HEK293 (cell line): ENCODE data around the gene FOXO3.
A peak's percentile ranks its signal among the peaks of the same experiment; 100 is the strongest.

Experiments
- GLIS2 ChIP-seq: fragments of 450-650 bp; formaldehyde crosslinking; IDR thresholded peaks from 2 replicates; pipeline ENCODE4 v1.5.1; 2016; ENCODE audit warnings: missing biosample characterization, missing genetic modification characterization
- KLF1 ChIP-seq: fragments of 450-650 bp; formaldehyde crosslinking; IDR thresholded peaks from 2 replicates; pipeline ENCODE4 v1.5.1; 2016; ENCODE audit warnings: missing biosample characterization, missing genetic modification characterization
- MEIS1 ChIP-seq: sonication (generic); formaldehyde crosslinking; IDR thresholded peaks from 2 replicates; pipeline ENCODE4 v1.8.1; 2022; ENCODE audit warnings: missing genetic modification reagents, mild to moderate bottlenecking, borderline replicate concordance
- PRDM1 ChIP-seq: fragments of 450-650 bp; formaldehyde crosslinking; IDR thresholded peaks from 2 replicates; pipeline ENCODE4; 2016; ENCODE audit warnings: missing biosample characterization, missing genetic modification characterization
- SP2 ChIP-seq: fragments of 450-650 bp; formaldehyde crosslinking; IDR thresholded peaks from 2 replicates; pipeline ENCODE4 v1.5.1; 2016; ENCODE audit warnings: missing biosample characterization, missing genetic modification characterization
- TCF7L2 ChIP-seq: IDR thresholded peaks from 2 replicates; pipeline ENCODE4 v1.6.1; 2011; ENCODE audit warnings: low read depth, mild to moderate bottlenecking, inconsistent platforms, low read length, moderate library complexity, borderline replicate concordance
- ZBTB1 ChIP-seq: fragments of 450-650 bp; formaldehyde crosslinking; IDR thresholded peaks from 2 replicates; pipeline ENCODE4 v1.5.1; 2016; ENCODE audit warnings: missing biosample characterization, missing genetic modification characterization
- ZNF138 ChIP-seq: fragments of 450-650 bp; formaldehyde crosslinking; IDR thresholded peaks from 2 replicates; pipeline ENCODE4 v1.5.1; 2016; ENCODE audit warnings: missing biosample characterization, missing genetic modification characterization, borderline replicate concordance
- ZNF19 ChIP-seq: fragments of 450-650 bp; formaldehyde crosslinking; IDR thresholded peaks from 2 replicates; pipeline ENCODE4; 2016; ENCODE audit warnings: missing biosample characterization, missing genetic modification characterization, low read depth
- ZNF2 ChIP-seq: fragments of 450-650 bp; formaldehyde crosslinking; IDR thresholded peaks from 2 replicates; pipeline ENCODE4 v1.5.1; 2016; ENCODE audit warnings: missing biosample characterization, missing genetic modification characterization
- ZNF335 ChIP-seq: fragments of 450-650 bp; formaldehyde crosslinking; conservative IDR thresholded peaks from 2 replicates; pipeline ENCODE4 v1.5.1; 2016; ENCODE audit warnings: missing biosample characterization, missing genetic modification characterization
- ZNF571 ChIP-seq: fragments of 450-650 bp; formaldehyde crosslinking; IDR thresholded peaks from 2 replicates; pipeline ENCODE4 v1.5.0; 2017; ENCODE audit warnings: missing biosample characterization, missing genetic modification characterization
- ZNF621 ChIP-seq: fragments of 450-650 bp; formaldehyde crosslinking; IDR thresholded peaks from 2 replicates; pipeline ENCODE4 v1.5.1; 2017; ENCODE audit warnings: missing biosample characterization, missing genetic modification characterization
- TF ChIP-seq, protein P1 (sequence below): fragments of 450-650 bp; formaldehyde crosslinking; IDR thresholded peaks from 2 replicates; pipeline ENCODE4 v1.5.1; 2017; ENCODE audit warnings: missing biosample characterization, missing genetic modification characterization
- TF ChIP-seq, protein P2 (sequence below): fragments of 450-650 bp; formaldehyde crosslinking; IDR thresholded peaks from 2 replicates; pipeline ENCODE4 v1.5.1; 2016; ENCODE audit warnings: missing biosample characterization, missing genetic modification characterization
- TF ChIP-seq, protein P3 (sequence below): fragments of 450-650 bp; formaldehyde crosslinking; optimal IDR thresholded peaks from 2 replicates; pipeline ENCODE3; 2016; ENCODE audit warnings: missing biosample characterization, mild to moderate bottlenecking, missing genetic modification characterization
- TF ChIP-seq, protein P4 (sequence below): fragments of 450-650 bp; formaldehyde crosslinking; IDR thresholded peaks from 2 replicates; pipeline ENCODE4 v1.5.1; 2016; ENCODE audit warnings: missing biosample characterization, missing genetic modification characterization
- TF ChIP-seq, protein P5 (sequence below): fragments of 450-650 bp; formaldehyde crosslinking; IDR thresholded peaks from 2 replicates; pipeline ENCODE4 v1.5.1; 2016; ENCODE audit warnings: missing biosample characterization, missing genetic modification characterization
- TF ChIP-seq, protein P6 (sequence below): fragments of 450-650 bp; formaldehyde crosslinking; IDR thresholded peaks from 2 replicates; pipeline ENCODE4 v1.5.1; 2016; ENCODE audit warnings: missing biosample characterization, missing genetic modification characterization
- TF ChIP-seq, protein P7 (sequence below): fragments of 450-650 bp; formaldehyde crosslinking; IDR thresholded peaks from 2 replicates; pipeline ENCODE4 v1.5.1; 2016; ENCODE audit warnings: missing biosample characterization, missing genetic modification characterization
- TF ChIP-seq, protein P8 (sequence below): fragments of 450-650 bp; formaldehyde crosslinking; IDR thresholded peaks from 2 replicates; pipeline ENCODE4 v1.5.1; 2016; ENCODE audit warnings: missing biosample characterization, missing genetic modification characterization
- TF ChIP-seq, protein P9 (sequence below): fragments of 450-650 bp; formaldehyde crosslinking; IDR thresholded peaks from 2 replicates; pipeline ENCODE4 v1.5.1; 2016; ENCODE audit warnings: missing biosample characterization, missing genetic modification characterization

The FOXO3 gene

DNA sequence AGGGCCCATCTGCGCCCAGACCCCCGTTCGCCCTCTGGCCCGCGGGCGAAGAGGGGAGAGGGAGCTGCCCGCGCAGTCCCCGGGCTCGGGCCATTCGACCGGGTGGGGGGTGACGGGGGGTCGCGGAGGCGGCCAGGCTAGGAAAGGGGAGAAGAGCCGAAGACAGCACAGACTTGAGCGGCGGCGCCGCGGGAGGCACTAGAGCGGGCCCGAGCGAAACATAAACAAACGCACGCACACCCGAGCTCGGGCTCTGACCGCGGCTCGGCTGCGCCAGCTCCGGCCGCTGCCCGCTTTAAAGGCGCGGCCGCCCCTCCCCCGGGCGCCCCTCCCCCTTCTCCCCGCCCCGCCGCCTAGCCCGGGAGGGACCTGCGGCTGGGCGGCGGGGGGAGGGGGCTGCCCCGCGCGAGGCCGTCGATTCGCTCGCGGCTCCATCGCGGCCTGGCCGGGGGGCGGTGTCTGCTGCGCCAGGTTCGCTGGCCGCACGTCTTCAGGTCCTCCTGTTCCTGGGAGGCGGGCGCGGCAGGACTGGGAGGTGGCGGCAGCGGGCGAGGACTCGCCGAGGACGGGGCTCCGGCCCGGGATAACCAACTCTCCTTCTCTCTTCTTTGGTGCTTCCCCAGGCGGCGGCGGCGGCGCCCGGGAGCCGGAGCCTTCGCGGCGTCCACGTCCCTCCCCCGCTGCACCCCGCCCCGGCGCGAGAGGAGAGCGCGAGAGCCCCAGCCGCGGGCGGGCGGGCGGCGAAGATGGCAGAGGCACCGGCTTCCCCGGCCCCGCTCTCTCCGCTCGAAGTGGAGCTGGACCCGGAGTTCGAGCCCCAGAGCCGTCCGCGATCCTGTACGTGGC, at the start of gene FOXO3 (continued):
- TF ChIP-seq, protein P1, sequence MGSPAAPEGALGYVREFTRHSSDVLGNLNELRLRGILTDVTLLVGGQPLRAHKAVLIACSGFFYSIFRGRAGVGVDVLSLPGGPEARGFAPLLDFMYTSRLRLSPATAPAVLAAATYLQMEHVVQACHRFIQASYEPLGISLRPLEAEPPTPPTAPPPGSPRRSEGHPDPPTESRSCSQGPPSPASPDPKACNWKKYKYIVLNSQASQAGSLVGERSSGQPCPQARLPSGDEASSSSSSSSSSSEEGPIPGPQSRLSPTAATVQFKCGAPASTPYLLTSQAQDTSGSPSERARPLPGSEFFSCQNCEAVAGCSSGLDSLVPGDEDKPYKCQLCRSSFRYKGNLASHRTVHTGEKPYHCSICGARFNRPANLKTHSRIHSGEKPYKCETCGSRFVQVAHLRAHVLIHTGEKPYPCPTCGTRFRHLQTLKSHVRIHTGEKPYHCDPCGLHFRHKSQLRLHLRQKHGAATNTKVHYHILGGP (tag by site-specific recombination): no peak
- TF ChIP-seq KLF1 (tag by site-specific recombination) (peak; percentile 7; the same call in 1 of the 2 replicates), TCF7L2 (no peak), ZNF335 (tag by site-specific recombination) (peak; percentile 76), GLIS2 (tag by site-specific recombination) (peak; percentile 98), SP2 (tag by site-specific recombination) (peak; percentile 59), PRDM1 (tag by site-specific recombination) (no peak), ZNF138 (tag by site-specific recombination) (no peak), MEIS1 (CRISPR knock-in tag) (no peak), ZNF19 (no peak), ZNF621 (tag by site-specific recombination) (no peak), ZNF571 (tag by site-specific recombination) (no peak), ZBTB1 (tag by site-specific recombination) (no peak), ZNF2 (tag by site-specific recombination) (peak; percentile 95)
- TF ChIP-seq, protein P2, sequence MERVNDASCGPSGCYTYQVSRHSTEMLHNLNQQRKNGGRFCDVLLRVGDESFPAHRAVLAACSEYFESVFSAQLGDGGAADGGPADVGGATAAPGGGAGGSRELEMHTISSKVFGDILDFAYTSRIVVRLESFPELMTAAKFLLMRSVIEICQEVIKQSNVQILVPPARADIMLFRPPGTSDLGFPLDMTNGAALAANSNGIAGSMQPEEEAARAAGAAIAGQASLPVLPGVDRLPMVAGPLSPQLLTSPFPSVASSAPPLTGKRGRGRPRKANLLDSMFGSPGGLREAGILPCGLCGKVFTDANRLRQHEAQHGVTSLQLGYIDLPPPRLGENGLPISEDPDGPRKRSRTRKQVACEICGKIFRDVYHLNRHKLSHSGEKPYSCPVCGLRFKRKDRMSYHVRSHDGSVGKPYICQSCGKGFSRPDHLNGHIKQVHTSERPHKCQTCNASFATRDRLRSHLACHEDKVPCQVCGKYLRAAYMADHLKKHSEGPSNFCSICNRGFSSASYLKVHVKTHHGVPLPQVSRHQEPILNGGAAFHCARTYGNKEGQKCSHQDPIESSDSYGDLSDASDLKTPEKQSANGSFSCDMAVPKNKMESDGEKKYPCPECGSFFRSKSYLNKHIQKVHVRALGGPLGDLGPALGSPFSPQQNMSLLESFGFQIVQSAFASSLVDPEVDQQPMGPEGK (tag by site-specific recombination): peak; percentile 95
- TF ChIP-seq, protein P3, sequence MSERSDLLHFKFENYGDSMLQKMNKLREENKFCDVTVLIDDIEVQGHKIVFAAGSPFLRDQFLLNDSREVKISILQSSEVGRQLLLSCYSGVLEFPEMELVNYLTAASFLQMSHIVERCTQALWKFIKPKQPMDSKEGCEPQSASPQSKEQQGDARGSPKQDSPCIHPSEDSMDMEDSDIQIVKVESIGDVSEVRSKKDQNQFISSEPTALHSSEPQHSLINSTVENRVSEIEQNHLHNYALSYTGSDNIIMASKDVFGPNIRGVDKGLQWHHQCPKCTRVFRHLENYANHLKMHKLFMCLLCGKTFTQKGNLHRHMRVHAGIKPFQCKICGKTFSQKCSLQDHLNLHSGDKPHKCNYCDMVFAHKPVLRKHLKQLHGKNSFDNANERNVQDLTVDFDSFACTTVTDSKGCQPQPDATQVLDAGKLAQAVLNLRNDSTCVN (tag by site-specific recombination): peak; percentile 37
- TF ChIP-seq, protein P4, sequence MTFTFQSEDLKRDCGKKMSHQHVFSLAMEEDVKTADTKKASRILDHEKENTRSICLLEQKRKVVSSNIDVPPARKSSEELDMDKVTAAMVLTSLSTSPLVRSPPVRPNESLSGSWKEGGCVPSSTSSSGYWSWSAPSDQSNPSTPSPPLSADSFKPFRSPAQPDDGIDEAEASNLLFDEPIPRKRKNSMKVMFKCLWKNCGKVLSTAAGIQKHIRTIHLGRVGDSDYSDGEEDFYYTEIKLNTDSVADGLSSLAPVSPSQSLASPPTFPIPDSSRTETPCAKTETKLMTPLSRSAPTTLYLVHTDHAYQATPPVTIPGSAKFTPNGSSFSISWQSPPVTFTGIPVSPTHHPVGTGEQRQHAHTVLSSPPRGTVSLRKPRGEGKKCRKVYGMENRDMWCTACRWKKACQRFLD: no peak
- TF ChIP-seq, protein P5, sequence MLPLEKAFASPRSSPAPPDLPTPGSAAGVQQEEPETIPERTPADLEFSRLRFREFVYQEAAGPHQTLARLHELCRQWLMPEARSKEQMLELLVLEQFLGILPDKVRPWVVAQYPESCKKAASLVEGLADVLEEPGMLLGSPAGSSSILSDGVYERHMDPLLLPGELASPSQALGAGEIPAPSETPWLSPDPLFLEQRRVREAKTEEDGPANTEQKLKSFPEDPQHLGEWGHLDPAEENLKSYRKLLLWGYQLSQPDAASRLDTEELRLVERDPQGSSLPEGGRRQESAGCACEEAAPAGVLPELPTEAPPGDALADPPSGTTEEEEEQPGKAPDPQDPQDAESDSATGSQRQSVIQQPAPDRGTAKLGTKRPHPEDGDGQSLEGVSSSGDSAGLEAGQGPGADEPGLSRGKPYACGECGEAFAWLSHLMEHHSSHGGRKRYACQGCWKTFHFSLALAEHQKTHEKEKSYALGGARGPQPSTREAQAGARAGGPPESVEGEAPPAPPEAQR (tag by site-specific recombination): no peak; the same call in 1 of the 2 replicates
- TF ChIP-seq, protein P6, sequence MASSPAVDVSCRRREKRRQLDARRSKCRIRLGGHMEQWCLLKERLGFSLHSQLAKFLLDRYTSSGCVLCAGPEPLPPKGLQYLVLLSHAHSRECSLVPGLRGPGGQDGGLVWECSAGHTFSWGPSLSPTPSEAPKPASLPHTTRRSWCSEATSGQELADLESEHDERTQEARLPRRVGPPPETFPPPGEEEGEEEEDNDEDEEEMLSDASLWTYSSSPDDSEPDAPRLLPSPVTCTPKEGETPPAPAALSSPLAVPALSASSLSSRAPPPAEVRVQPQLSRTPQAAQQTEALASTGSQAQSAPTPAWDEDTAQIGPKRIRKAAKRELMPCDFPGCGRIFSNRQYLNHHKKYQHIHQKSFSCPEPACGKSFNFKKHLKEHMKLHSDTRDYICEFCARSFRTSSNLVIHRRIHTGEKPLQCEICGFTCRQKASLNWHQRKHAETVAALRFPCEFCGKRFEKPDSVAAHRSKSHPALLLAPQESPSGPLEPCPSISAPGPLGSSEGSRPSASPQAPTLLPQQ (tag by site-specific recombination): peak; percentile 89
- TF ChIP-seq, protein P7, sequence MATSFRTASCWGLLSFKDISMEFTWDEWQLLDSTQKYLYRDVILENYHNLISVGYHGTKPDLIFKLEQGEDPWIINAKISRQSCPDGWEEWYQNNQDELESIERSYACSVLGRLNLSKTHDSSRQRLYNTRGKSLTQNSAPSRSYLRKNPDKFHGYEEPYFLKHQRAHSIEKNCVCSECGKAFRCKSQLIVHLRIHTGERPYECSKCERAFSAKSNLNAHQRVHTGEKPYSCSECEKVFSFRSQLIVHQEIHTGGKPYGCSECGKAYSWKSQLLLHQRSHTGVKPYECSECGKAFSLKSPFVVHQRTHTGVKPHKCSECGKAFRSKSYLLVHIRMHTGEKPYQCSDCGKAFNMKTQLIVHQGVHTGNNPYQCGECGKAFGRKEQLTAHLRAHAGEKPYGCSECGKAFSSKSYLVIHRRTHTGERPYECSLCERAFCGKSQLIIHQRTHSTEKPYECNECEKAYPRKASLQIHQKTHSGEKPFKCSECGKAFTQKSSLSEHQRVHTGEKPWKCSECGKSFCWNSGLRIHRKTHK (tag by site-specific recombination): no peak
- TF ChIP-seq, protein P8, sequence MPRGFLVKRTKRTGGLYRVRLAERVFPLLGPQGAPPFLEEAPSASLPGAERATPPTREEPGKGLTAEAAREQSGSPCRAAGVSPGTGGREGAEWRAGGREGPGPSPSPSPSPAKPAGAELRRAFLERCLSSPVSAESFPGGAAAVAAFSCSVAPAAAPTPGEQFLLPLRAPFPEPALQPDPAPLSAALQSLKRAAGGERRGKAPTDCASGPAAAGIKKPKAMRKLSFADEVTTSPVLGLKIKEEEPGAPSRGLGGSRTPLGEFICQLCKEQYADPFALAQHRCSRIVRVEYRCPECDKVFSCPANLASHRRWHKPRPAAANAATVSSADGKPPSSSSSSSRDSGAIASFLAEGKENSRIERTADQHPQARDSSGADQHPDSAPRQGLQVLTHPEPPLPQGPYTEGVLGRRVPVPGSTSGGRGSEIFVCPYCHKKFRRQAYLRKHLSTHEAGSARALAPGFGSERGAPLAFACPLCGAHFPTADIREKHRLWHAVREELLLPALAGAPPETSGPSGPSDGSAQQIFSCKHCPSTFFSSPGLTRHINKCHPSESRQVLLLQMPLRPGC (tag by site-specific recombination): no peak; the same call in 1 of the 2 replicates
- TF ChIP-seq, protein P9, sequence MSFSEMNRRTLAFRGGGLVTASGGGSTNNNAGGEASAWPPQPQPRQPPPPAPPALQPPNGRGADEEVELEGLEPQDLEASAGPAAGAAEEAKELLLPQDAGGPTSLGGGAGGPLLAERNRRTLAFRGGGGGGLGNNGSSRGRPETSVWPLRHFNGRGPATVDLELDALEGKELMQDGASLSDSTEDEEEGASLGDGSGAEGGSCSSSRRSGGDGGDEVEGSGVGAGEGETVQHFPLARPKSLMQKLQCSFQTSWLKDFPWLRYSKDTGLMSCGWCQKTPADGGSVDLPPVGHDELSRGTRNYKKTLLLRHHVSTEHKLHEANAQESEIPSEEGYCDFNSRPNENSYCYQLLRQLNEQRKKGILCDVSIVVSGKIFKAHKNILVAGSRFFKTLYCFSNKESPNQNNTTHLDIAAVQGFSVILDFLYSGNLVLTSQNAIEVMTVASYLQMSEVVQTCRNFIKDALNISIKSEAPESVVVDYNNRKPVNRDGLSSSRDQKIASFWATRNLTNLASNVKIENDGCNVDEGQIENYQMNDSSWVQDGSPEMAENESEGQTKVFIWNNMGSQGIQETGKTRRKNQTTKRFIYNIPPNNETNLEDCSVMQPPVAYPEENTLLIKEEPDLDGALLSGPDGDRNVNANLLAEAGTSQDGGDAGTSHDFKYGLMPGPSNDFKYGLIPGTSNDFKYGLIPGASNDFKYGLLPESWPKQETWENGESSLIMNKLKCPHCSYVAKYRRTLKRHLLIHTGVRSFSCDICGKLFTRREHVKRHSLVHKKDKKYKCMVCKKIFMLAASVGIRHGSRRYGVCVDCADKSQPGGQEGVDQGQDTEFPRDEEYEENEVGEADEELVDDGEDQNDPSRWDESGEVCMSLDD: peak; percentile 91
